ENCODE measurements around the gene MACROH2A1. TPM values are rescaled to one million over a fixed set of nuclear protein-coding genes. Genes with fewer than 3 reads are reported as not detected.

Gene MACROH2A1
- total and polyA plus RNA-seq, 2 donors from 2014 or later, result 99.4 to 144 TPM

DNA sequence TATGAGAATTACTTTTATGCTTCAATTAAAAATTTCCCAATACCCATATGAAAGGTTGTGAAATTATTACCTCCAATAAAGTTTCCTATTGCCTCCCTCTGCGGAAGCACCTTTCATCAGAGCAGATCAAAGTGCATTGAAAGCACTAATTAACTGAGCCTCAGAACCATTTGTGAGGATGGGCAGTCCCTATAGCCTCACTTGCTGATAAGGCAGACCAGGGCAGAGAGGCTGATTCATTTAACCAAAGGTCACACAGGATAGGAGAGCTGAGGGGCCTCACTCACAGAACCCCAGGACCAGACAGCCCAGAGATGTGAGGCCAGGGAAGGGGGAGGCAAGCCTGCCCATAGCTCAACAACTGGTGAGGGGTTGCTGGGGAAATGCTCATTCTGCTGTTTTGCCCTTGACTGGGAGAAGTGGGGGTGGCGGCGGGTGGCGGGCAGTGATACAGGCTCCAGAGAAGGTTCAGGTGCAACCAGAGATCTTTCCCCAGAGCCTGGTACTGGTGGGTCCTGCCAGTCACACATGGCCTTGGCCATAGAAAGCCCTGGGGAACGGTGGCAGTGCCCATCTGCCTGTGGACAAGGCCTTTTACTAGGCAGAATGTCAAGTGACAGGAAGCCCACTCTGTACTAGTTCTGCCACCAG lies 57.9 kb downstream of the MACROH2A1 start:
- H3K4me3 ChIP-seq (ENCODE audit: low read length in 3 of 3), result no peak overlapping the region
- H3K27me3 ChIP-seq (ENCODE audit: control insufficient read depth, insufficient read depth, low read length), result no peaks in the 10 kb centered on the region
- DNase-seq, result no peak
- TF ChIP-seq CTCF (IDR thresholded peaks at IDR 0.05; ENCODE audit: borderline replicate concordance, extremely low read depth, insufficient read depth), result no peak
- intact Hi-C loops (cut with DNase I), result no loop called here
- FAIRE-seq, result no peak
- no peak overlapping the region for H3K9ac ChIP-seq (ENCODE audit: low read length in 3 of 3)
- H3K4me1 ChIP-seq (ENCODE audit: control insufficient read depth in 2 of 3, insufficient read depth in 2 of 3, low read depth in 1 of 3, low read length in 3 of 3), result no peaks in the 10 kb centered on the region
- H3K27ac ChIP-seq (ENCODE audit: low read depth in 2 of 2, low read length in 2 of 2), result no peak overlapping the region
- peaks cover 2 to 55% (median 51%) of the 10 kb centered on the region in 3 donors for H3K36me3 ChIP-seq (ENCODE audit: control insufficient read depth in 2 of 3, insufficient read depth in 3 of 3, low read length in 3 of 3)
- H3K9me3 ChIP-seq (ENCODE audit: control insufficient read depth in 2 of 3, insufficient read depth in 1 of 3, low read length in 3 of 3), result no peaks in the 10 kb centered on the region

GRCh38 chr5:135340568-135340967 lies 58.5 kb downstream of the MACROH2A1 start:
- Histone ChIP-seq H3K4me1 (ENCODE audit: control insufficient read depth in 2 of 3, insufficient read depth in 2 of 3, low read depth in 1 of 3, low read length in 3 of 3) (no peaks in the 10 kb centered on the region), H3K9me3 (ENCODE audit: control insufficient read depth in 2 of 3, insufficient read depth in 1 of 3, low read length in 3 of 3) (no peaks in the 10 kb centered on the region), H3K27ac (ENCODE audit: low read depth in 2 of 2, low read length in 2 of 2) (no peak overlapping the region), H3K36me3 (ENCODE audit: control insufficient read depth in 2 of 3, insufficient read depth in 3 of 3, low read length in 3 of 3) (peaks cover 2 to 52% (median 46%) of the 10 kb centered on the region in 3 donors), H3K27me3 (ENCODE audit: control insufficient read depth, insufficient read depth, low read length) (no peaks in the 10 kb centered on the region), H3K4me3 (ENCODE audit: low read length in 3 of 3) (no peak overlapping the region), H3K9ac (ENCODE audit: low read length in 3 of 3) (no peak overlapping the region)
- no peak for TF ChIP-seq CTCF (IDR thresholded peaks at IDR 0.05; ENCODE audit: borderline replicate concordance, extremely low read depth, insufficient read depth)
- intact Hi-C loops (cut with DNase I), result no loop called here
- FAIRE-seq, result no peak
- DNase-seq, result no peak

DNA sequence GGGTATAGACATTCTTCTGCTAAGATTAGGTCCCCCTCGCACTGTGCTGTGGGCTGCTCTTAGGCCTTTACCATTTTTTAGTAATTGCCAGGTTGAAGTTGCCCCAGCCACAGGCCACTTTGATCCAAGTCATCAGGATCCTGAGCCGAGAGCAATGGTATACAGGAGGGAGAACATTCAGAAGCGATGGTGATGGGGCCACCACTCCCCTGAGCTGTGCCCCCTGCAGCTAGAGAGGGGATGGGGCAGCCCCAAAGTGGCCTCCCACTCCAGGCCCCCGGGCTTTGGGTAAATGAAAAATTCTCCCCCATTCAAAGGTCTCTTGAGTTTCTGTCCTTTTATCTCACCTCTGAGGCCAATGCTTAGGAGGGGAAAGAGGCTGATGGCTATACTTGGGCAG lies 59.4 kb downstream of the MACROH2A1 start:
- Histone ChIP-seq H3K4me1 (ENCODE audit: control insufficient read depth in 2 of 3, insufficient read depth in 2 of 3, low read depth in 1 of 3, low read length in 3 of 3) (no peaks in the 10 kb centered on the region), H3K9me3 (ENCODE audit: control insufficient read depth in 2 of 3, insufficient read depth in 1 of 3, low read length in 3 of 3) (no peaks in the 10 kb centered on the region), H3K27ac (ENCODE audit: low read depth in 2 of 2, low read length in 2 of 2) (no peak overlapping the region), H3K4me3 (ENCODE audit: low read length in 3 of 3) (no peak overlapping the region), H3K36me3 (ENCODE audit: control insufficient read depth in 2 of 3, insufficient read depth in 3 of 3, low read length in 3 of 3) (peaks cover 2 to 47% (median 42%) of the 10 kb centered on the region in 3 donors), H3K9ac (ENCODE audit: low read length in 3 of 3) (no peak overlapping the region), H3K27me3 (ENCODE audit: control insufficient read depth, insufficient read depth, low read length) (no peaks in the 10 kb centered on the region)
- FAIRE-seq, result no peak
- no peak for TF ChIP-seq CTCF (IDR thresholded peaks at IDR 0.05; ENCODE audit: borderline replicate concordance, extremely low read depth, insufficient read depth)
- no peak for DNase-seq
- intact Hi-C loops (cut with DNase I), result no loop called here

- H3K27me3 ChIP-seq (ENCODE audit: control insufficient read depth, insufficient read depth, low read length), result no peaks in the 10 kb centered on the region
- FAIRE-seq (no peak), DNase-seq (no peak)
- H3K36me3 ChIP-seq (ENCODE audit: control insufficient read depth in 2 of 3, insufficient read depth in 3 of 3, low read length in 3 of 3), result peaks cover 2 to 47% (median 42%) of the 10 kb centered on the region in 3 donors
- TF ChIP-seq CTCF (IDR thresholded peaks at IDR 0.05; ENCODE audit: borderline replicate concordance, extremely low read depth, insufficient read depth), result no peak
- H3K4me3 ChIP-seq (ENCODE audit: low read length in 3 of 3), result no peak overlapping the region
- H3K9ac ChIP-seq (ENCODE audit: low read length in 3 of 3), result no peak overlapping the region
- H3K9me3 ChIP-seq (ENCODE audit: control insufficient read depth in 2 of 3, insufficient read depth in 1 of 3, low read length in 3 of 3), result no peaks in the 10 kb centered on the region
- H3K27ac ChIP-seq (ENCODE audit: low read depth in 2 of 2, low read length in 2 of 2), result no peak overlapping the region
- intact Hi-C loops (cut with DNase I), result no loop called here
- no peaks in the 10 kb centered on the region for H3K4me1 ChIP-seq (ENCODE audit: control insufficient read depth in 2 of 3, insufficient read depth in 2 of 3, low read depth in 1 of 3, low read length in 3 of 3)
Measured at GRCh38 chr5:135339189-135339588, 59.8 kb downstream of the MACROH2A1 start.
